UCSD-AML1 (cell line): ENCODE results near the gene CDH6.
"Not testable (repeated sequence)": the region's sequence is repeated elsewhere in the genome, so short reads cannot be mapped to it uniquely, and the experiment has no call there.

Source experiments
- DNase-seq: peaks from one replicate; lab custom pipeline; 2025; ENCODE audit not compliant: unreplicated experiment; lab: John Stamatoyannopoulos, UW

Gene CDH6

DNA sequence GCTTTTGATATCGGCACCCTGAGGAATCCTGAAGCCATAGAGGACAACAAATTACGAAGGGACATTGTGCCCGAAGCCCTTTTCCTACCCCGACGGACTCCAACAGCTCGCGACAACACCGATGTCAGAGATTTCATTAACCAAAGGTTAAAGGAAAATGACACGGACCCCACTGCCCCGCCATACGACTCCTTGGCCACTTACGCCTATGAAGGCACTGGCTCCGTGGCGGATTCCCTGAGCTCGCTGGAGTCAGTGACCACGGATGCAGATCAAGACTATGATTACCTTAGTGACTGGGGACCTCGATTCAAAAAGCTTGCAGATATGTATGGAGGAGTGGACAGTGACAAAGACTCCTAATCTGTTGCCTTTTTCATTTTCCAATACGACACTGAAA lies 129.5 kb downstream of the CDH6 start:
- no peak for DNase-seq

GRCh38 chr5:31324842-31325241 lies 131.4 kb downstream of the CDH6 start:
- no peak for DNase-seq

DNA sequence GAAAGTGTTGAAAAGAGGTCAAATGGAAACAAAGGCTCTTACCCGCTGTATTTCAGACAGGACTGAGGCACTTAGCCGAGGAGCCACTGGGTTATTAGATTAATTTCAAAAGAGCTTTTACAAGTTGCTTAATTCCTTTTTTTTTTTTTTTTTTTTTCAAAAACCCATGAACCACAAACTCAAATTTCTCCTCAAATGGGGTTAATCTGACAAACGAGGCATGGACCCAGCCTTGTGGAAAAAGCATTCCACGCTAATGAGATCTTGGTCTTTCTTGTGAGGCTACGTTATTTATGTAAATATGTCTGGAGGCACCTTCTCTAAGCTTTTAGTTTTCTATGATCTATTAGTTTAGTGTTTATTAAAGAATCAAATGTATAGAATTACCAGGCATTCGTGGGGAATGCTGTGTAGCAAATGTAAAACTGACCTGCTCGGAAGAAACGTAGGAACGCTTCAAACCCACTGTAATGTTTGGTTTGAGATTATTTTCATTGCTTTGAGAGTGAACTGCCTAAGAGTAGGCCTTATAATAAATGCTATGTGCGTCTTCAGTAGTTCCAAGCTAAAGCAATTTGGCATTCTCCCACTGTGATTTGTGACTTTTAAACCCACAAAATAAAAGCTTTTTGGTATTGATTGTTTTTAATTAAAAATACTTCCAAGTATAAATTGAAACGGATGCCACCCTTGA lies 134.7 kb downstream of the CDH6 start:
- no peak for DNase-seq

DNA sequence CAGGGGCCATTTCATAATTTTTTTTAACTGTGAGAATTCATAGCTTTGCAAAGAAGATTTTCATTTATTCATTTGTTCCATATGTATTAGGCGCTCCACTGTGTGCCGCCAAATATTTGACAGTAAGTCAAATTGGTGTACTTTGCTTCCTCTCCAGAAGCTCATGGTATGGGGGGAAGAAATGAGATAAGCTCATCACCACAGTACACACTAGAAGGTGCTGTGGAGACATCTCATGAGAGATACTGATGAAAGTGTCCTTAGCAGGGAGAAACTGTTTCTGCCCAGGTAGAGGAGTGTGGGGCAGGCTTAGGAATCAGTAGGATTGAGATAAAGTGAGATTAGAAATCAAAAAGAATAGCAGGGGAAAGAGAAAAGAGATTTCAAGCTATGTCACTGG lies 136.2 kb downstream of the CDH6 start:
- DNase-seq: no peak

GRCh38 chr5:31332160-31332559 lies 138.7 kb downstream of the CDH6 start:
- no peak for DNase-seq

DNA sequence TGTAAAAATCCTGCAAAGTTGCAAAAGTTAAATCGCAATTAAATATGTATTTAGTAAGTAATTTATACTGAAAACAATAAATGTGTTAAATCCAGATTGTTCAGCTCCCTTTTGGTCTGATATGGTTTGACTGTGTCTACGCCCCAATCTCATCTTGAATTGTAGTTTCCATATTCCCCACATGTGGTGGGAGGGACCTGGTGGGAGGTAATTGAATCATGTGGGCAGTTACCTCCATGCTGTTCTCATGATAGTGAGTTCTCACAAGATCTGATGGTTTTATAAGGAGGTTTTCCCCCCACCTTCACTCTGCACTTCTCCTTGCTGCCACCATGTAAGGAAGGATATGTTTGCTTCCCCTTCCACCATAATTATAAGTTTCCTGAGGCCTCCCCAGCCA lies 140.0 kb downstream of the CDH6 start:
- no peak for DNase-seq

GRCh38 chr5:31334061-31334860 lies 140.8 kb downstream of the CDH6 start:
- no peak for DNase-seq

DNA sequence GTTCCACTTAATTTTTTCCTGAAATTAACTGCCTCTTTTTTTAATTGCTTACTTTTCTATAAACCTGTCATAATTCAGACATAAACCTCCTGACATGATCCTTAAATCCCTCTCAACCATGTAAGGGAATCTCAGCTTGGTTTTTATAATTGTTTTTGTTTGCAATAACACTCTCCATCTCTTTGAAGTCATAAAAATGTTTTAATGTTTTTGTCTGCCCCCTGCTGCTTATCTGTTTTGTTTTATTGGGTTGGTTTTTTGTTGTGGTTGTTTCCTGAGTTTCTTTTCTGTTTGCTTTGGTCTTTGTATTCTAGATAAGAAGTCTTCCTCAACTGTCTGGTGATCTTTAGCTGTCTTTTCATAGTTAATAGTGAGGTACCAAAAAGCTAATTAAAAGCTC lies 142.0 kb downstream of the CDH6 start:
- no peak for DNase-seq

- DNase-seq: no peak
Measured at GRCh38 chr5:31343946-31344345, 150.5 kb downstream of the CDH6 start.

- DNase-seq: no peak
Measured at GRCh38 chr5:31346896-31347551, 153.5 kb downstream of the CDH6 start.

DNA sequence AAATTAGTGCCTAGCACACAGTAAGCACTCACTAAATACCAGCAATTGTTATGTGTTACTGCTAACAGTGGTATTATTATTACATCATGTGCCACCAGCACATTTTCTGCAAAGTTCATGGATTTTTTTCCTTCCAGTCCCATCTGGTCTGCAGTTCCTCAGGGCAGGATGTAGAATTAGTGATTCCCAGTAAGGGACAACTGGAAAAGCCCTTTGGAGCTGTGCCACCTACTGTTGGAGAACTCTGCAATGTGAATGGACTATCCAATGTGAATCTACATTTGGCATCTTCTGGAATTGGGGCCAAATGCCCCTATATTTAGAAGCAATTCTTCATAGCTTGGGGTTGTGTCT lies 154.0 kb downstream of the CDH6 start:
- no peak for DNase-seq

DNA sequence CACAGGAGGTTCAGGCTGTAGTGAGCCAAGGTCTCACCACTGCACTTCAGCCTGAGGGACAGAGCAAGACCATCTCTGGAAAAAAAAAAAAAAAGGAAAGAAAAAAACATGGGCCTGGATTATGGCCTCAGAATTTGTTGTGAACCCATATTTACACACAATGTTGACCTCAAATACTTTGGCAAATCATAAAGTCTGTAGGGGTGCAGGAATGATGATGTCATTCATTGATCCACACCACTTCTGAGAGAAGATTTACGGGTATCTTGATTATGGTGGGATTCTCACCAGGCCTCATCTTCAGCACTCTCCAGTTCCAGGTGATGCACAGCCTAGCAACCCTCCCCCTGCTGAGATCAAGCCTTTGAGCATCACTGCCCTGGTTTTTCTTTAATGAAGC lies 156.9 kb downstream of the CDH6 start:
- no peak for DNase-seq

- no peak for DNase-seq
Measured at GRCh38 chr5:31355337-31355736, 161.9 kb downstream of the CDH6 start.

GRCh38 chr5:31357038-31357437 lies 163.6 kb downstream of the CDH6 start:
- DNase-seq: no peak

- DNase-seq: no peak
Measured at GRCh38 chr5:31359839-31360238, 166.4 kb downstream of the CDH6 start.

- DNase-seq: no peak
Measured at GRCh38 chr5:31361234-31361633, 167.7 kb downstream of the CDH6 start.

DNA sequence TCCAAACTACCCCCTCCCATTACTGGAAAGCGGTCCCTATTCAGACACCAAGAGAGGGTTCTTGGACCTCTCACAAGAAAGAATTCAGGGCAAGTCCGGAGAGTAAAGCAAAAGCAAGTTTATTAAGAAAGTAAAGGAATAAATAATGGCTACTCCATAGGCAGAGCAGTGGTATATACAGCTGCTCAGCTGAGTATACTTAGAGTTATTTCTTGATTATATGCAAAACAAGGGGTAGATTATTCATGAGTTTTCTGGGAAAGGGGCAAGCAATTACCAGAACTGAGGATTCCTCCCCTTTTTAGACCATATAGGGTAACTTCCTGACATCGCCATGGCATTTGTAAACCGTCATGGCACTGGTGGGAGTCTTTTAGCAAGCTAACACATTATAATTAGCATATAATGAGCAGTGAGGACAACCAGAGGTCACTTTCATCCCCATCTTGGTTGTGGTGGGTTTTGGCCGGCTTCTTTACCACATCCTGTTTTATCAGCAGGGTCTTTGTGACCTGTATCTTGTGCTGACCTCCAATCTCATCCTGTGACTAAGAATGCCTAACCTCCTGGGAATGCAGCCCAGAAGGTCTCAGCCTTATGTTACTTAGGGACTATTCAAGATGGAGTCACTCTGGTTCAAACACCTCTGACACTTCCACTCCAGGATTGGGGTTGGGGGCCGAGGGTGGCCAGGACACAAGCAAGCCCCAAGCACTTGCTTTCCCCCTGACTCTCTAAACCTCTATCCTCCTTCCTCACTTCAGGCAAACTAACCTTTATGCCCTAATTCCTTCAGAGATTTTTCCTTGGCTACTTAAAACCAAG lies 168.4 kb downstream of the CDH6 start:
- not testable (repeated sequence) for DNase-seq

DNA sequence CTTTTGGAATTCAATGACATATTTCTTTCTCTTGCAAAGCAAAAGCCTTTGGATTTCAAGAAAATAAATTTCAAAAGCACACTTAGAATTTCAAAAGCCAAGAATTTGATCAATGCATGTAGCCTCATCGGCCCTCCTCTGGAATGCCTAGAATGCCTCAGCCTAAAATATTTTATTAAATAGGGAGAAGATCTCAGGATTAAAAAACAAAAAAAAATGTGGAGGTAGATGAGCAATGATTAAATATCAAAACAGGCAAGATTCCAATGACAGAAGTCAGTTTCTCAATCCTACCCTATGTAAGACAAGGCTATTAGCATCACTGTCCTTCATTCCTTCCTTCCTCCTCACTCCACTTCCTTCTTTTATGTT lies 169.0 kb downstream of the CDH6 start:
- DNase-seq: no peak

GRCh38 chr5:31362931-31363568 lies 169.6 kb downstream of the CDH6 start:
- DNase-seq: no peak

DNA sequence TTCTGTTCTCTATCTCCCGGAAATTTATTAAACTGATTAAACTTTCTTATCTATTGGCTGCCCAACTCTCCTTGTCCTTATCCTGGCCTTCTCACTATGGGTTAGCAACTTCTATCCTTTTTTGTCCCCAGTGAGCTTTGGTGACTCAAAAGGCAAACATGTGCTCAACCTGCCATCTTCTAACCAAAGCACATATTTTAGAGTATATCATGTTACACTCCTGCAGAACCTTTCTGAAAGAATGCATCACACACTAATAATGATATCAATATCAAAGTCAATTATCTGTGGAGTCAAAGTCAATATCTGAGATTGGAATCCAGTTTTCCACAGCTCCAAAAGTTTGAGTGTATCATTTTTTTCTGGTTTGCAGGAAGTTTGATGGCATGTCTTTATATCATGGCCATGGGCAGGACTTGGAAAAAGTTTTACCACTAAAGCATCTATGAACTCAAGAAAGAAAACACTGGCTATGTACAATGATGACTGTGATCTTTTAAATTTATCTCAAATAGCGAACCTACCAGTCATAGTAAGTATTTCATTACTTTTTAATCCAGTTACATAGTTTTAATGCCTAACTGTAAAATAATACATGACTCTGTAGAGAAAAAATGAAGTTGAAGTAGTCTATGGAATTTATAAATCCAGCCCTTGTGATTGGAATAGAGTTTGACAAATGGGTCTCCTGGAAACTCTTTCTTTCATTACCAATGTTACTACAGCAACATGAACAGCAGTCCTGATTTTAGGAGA lies 171.6 kb downstream of the CDH6 start:
- DNase-seq: no peak
